ENCODE measurements around the gene CRYGC.

- TF ChIP-seq CTCF (IDR thresholded peaks at IDR 0.05), result no peak
- no peak for TF ChIP-seq POLR2A (IDR thresholded peaks at IDR 0.05)
Observed at GRCh38 chr2:208148803-208149202, 19.2 kb upstream of the CRYGC start.

Measured in esophagus squamous epithelium (tissue), 4 donors.